ENCODE results near the gene PHLDA3.

GRCh38 chr1:201511941-201512539 is 43.1 kb upstream of the PHLDA3 start:
- TF ChIP-seq, protein P1, sequence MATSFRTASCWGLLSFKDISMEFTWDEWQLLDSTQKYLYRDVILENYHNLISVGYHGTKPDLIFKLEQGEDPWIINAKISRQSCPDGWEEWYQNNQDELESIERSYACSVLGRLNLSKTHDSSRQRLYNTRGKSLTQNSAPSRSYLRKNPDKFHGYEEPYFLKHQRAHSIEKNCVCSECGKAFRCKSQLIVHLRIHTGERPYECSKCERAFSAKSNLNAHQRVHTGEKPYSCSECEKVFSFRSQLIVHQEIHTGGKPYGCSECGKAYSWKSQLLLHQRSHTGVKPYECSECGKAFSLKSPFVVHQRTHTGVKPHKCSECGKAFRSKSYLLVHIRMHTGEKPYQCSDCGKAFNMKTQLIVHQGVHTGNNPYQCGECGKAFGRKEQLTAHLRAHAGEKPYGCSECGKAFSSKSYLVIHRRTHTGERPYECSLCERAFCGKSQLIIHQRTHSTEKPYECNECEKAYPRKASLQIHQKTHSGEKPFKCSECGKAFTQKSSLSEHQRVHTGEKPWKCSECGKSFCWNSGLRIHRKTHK (tag by site-specific recombination; IDR thresholded peaks at IDR 0.05), result no peak
- TF ChIP-seq GLI4 (tag by site-specific recombination; IDR thresholded peaks at IDR 0.05), result no peak
- TF ChIP-seq SP2 (tag by site-specific recombination; IDR thresholded peaks at IDR 0.05), result no peak
- no peak for TF ChIP-seq ZNF169 (tag by site-specific recombination; IDR thresholded peaks at IDR 0.05)
- no peak for TF ChIP-seq ZBTB1 (tag by site-specific recombination; IDR thresholded peaks at IDR 0.05)
- no peak for TF ChIP-seq BCL11A (tag by site-specific recombination; IDR thresholded peaks at IDR 0.05; ENCODE audit: low read depth)
- no peak for TF ChIP-seq ZNF530 (tag by site-specific recombination; IDR thresholded peaks at IDR 0.05; ENCODE audit: low read depth)
- no peak for TF ChIP-seq MYNN (tag by site-specific recombination; IDR thresholded peaks at IDR 0.05; ENCODE audit: borderline replicate concordance)
- no peak for TF ChIP-seq CTCF (tag by site-specific recombination; IDR thresholded peaks at IDR 0.05)
- TF ChIP-seq TCF7L2 (IDR thresholded peaks at IDR 0.05; ENCODE audit: borderline replicate concordance, low read depth, low read length), result no peak
- no peak for TF ChIP-seq ZBTB6 (tag by site-specific recombination; IDR thresholded peaks at IDR 0.05)
- TF ChIP-seq ZFP37 (tag by site-specific recombination; IDR thresholded peaks at IDR 0.05), result no peak
- TF ChIP-seq, protein P2, sequence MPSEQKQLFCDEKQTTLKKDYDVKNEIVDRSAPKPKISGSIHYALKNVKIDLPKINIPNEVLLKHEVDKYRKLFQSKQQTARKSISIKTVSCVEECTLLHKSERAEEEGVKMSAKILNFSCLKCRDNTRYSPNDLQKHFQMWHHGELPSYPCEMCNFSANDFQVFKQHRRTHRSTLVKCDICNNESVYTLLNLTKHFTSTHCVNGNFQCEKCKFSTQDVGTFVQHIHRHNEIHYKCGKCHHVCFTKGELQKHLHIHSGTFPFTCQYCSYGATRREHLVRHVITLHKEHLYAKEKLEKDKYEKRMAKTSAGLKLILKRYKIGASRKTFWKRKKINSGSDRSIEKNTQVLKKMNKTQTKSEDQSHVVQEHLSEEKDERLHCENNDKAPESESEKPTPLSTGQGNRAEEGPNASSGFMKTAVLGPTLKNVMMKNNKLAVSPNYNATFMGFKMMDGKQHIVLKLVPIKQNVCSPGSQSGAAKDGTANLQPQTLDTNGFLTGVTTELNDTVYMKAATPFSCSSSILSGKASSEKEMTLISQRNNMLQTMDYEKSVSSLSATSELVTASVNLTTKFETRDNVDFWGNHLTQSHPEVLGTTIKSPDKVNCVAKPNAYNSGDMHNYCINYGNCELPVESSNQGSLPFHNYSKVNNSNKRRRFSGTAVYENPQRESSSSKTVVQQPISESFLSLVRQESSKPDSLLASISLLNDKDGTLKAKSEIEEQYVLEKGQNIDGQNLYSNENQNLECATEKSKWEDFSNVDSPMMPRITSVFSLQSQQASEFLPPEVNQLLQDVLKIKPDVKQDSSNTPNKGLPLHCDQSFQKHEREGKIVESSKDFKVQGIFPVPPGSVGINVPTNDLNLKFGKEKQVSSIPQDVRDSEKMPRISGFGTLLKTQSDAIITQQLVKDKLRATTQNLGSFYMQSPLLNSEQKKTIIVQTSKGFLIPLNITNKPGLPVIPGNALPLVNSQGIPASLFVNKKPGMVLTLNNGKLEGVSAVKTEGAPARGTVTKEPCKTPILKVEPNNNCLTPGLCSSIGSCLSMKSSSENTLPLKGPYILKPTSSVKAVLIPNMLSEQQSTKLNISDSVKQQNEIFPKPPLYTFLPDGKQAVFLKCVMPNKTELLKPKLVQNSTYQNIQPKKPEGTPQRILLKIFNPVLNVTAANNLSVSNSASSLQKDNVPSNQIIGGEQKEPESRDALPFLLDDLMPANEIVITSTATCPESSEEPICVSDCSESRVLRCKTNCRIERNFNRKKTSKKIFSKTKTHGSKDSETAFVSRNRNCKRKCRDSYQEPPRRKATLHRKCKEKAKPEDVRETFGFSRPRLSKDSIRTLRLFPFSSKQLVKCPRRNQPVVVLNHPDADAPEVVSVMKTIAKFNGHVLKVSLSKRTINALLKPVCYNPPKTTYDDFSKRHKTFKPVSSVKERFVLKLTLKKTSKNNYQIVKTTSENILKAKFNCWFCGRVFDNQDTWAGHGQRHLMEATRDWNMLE (tag by site-specific recombination; conservative IDR thresholded peaks at IDR 0.05; ENCODE audit: low read depth), result no peak
- no peak for TF ChIP-seq ZNF664 (tag by site-specific recombination; IDR thresholded peaks at IDR 0.05)
